ENCODE measurements around the gene PRR16.

GRCh38 chr5:120730214-120730613 is 266.1 kb downstream of the PRR16 start:
- TF ChIP-seq POLR2AphosphoS5 (IDR thresholded peaks at IDR 0.05; ENCODE audit: low read depth, low read length) (no peak), SPI1 (IDR thresholded peaks at IDR 0.05; ENCODE audit: low read depth, low read length) (no peak)
